Panc1 (cell line): Measurements from ENCODE around the gene COMMD10.

Experiments used
- CTCF ChIP-seq: fragments of 450-650 bp; IDR thresholded peaks from 2 replicates; pipeline ENCODE4 v1.5.1; 2017; ENCODE audit warnings: mild to moderate bottlenecking
- POLR2AphosphoS5 ChIP-seq: IDR thresholded peaks from 2 replicates; pipeline ENCODE4 v1.6.1; 2012; ENCODE audit warnings: mild to moderate bottlenecking, low read depth, low read length, moderate library complexity
- REST ChIP-seq, 2 experiments: IDR thresholded peaks; 2 replicates each; pipeline ENCODE4 v1.6.1; 2011 to 2012; ENCODE audit warnings: low read depth in 2 of 2, control low read depth in 1 of 2, low read length in 1 of 2, mild to moderate bottlenecking in 1 of 2, moderate library complexity in 1 of 2; ENCODE audit not compliant: insufficient read depth in 1 of 2
- SIN3A ChIP-seq: IDR thresholded peaks from 2 replicates; pipeline ENCODE4 v1.6.1; 2012; ENCODE audit warnings: low read depth, mild to moderate bottlenecking, low read length, moderate library complexity, borderline replicate concordance; ENCODE audit not compliant: insufficient read depth
- TCF7L2 ChIP-seq: IDR thresholded peaks from 2 replicates; pipeline ENCODE4 v1.6.1; 2011; ENCODE audit warnings: mild to moderate bottlenecking, low read depth, low read length, inconsistent platforms

- peak; percentile 17; the same call in 1 of the 2 replicates for TF ChIP-seq CTCF
- no peak for TF ChIP-seq REST (IDR thresholded peaks at IDR 0.05; ENCODE audit: insufficient read depth in 1 of 2, low read depth in 2 of 2, low read length in 1 of 2)
- no peak for TF ChIP-seq POLR2AphosphoS5
- TF ChIP-seq SIN3A, result no peak
- TF ChIP-seq TCF7L2, result no peak
Observed at GRCh38 chr5:116237917-116238500, 153.2 kb downstream of the COMMD10 start.
